Measurements from ENCODE around the gene HDGFL2. TPM values are rescaled to one million over a fixed set of nuclear protein-coding genes. Genes with fewer than 3 reads are reported as not detected.

The HDGFL2 gene
- total and polyA plus RNA-seq, 10 of the 15 experiments (the other 5 are each of a cell fraction or from before 2014, with no cell fraction given): 0.16 to 56.9 (median 25.3) TPM

- ChIA-PET SMC1A (ENCODE audit: uncharacterized antibody, unreplicated experiment) (no interaction called here), POLR2A (no interaction called here), RAD21 (ENCODE audit: unreplicated experiment) (no interaction called here), CTCF (interaction anchor here (1.2 kb wide), 1 partner anchor 9 kb away, joined by 3 read pairs; no protein-coding TSS in a partner anchor)
- Histone ChIP-seq H3K9ac (ENCODE audit: control insufficient read depth, insufficient read depth, low read length) (no peak overlapping the region), H3K9me3 (replicated peaks; ENCODE audit: control insufficient read depth, insufficient read depth, low read length) (no peaks in the 10 kb centered on the region), H3K4me3 (no peak overlapping the region), H2AFZ (ENCODE audit: control insufficient read depth, low read depth, low read length) (no peak overlapping the region), H3K27me3 (replicated peaks in 1 of 2; ENCODE audit: control insufficient read depth in 2 of 2, insufficient read depth in 2 of 2, low read length in 1 of 2) (no peaks in the 10 kb centered on the region), H3K79me2 (ENCODE audit: control insufficient read depth, insufficient read depth, low read length) (no peaks in the 10 kb centered on the region), H3K4me2 (ENCODE audit: control insufficient read depth, insufficient read depth) (no peak overlapping the region), H4K20me1 (ENCODE audit: control insufficient read depth, insufficient read depth) (no peaks in the 10 kb centered on the region), H3K36me3 (ENCODE audit: control insufficient read depth in 2 of 2, insufficient read depth in 2 of 2, low read length in 1 of 2) (no peaks in the 10 kb centered on the region; a peak in 1 of 4 replicates), H3K4me1 (ENCODE audit: control insufficient read depth, insufficient read depth, low read length) (no peaks in the 10 kb centered on the region), H3K27ac (ENCODE audit: control insufficient read depth, insufficient read depth) (no peak overlapping the region)
- intact Hi-C loops (cut with micrococcal nuclease; ENCODE audit: unreplicated experiment) (no loop called here), in situ Hi-C loops (cut with MboI) (no loop called here)
- DNase-seq (ENCODE audit: low read depth, low spot score) (no peak), FAIRE-seq (no peak), ATAC-seq (no peak)
- WGBS (ENCODE audit: insufficient coverage, insufficient replicate concordance, low lambda C conversion rate, missing lambda C conversion rate): 88% methylated on average over 17 of the region's 17 CpGs
- peak; percentile 29; the same call in 1 of the 2 replicates for TF ChIP-seq POLR2AphosphoS5 (IDR thresholded peaks at IDR 0.05; ENCODE audit: low read length)
- TF ChIP-seq BMI1 (IDR thresholded peaks at IDR 0.05; ENCODE audit: borderline replicate concordance): no peak
- TF ChIP-seq, protein P1, sequence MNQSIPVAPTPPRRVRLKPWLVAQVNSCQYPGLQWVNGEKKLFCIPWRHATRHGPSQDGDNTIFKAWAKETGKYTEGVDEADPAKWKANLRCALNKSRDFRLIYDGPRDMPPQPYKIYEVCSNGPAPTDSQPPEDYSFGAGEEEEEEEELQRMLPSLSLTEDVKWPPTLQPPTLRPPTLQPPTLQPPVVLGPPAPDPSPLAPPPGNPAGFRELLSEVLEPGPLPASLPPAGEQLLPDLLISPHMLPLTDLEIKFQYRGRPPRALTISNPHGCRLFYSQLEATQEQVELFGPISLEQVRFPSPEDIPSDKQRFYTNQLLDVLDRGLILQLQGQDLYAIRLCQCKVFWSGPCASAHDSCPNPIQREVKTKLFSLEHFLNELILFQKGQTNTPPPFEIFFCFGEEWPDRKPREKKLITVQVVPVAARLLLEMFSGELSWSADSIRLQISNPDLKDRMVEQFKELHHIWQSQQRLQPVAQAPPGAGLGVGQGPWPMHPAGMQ (IDR thresholded peaks at IDR 0.05; ENCODE audit: borderline replicate concordance): no peak
- peak; percentile 48 for TF ChIP-seq POLR2A (IDR thresholded peaks at IDR 0.05; ENCODE audit: low read depth, low read length)
- TF ChIP-seq NR2C2 (IDR thresholded peaks at IDR 0.05; ENCODE audit: borderline replicate concordance, control insufficient read depth, insufficient read length, low read depth): no peak
- no peak for TF ChIP-seq SMC3 (IDR thresholded peaks at IDR 0.05; ENCODE audit: borderline replicate concordance, low read length)
- TF ChIP-seq SUPT20H (IDR thresholded peaks at IDR 0.05; ENCODE audit: borderline replicate concordance, control insufficient read depth, low read depth, low read length): no peak
- BruUV-seq (replicated peaks): no TSS peak
Observed at GRCh38 chr19:4507804-4508203, 35.7 kb downstream of the HDGFL2 start.

All from GM12878 (cell line).